HepG2 (cell line): ENCODE data around the gene PERP. TPM values are rescaled to one million over a fixed set of nuclear protein-coding genes. Genes with fewer than 3 reads are reported as not detected.

ENCODE experiments used
- ATAC-seq: fragments of 200-7000 bp; cut with Tn5 transposase; 3 replicates; pipeline ENCODE4 v1.9.1; 2020; ENCODE audit warnings: mild to moderate bottlenecking, moderate library complexity
- BruUV-seq: library from RNA; stranded (reverse); fragments of 400-500 nt; replicated peaks from 2 replicates; lab custom pipeline; 2021; lab: Mats Ljungman, UMichigan
- CTCF ChIA-PET: fragments of 300-600 bp; formaldehyde crosslinking; extraction: SDS; loops from one replicate; lab custom pipeline; 2021; ENCODE audit warnings: low total read pairs, inconsistent platforms, low intra/inter-chr PET ratio; lab: Yijun Ruan, JAX
- POLR2A ChIA-PET: fragments of 350-600 bp; sonication (Branson Sonifier 250); formaldehyde crosslinking; loops from one replicate; lab custom pipeline; 2020; ENCODE audit warnings: antibody characterized with exemption, inconsistent platforms; lab: Yijun Ruan, JAX
- DNase-seq: peaks from one replicate; pipeline ENCODE4 v3.0.0-alpha.2; 2015; ENCODE audit warnings: low spot score
- FAIRE-seq: peaks from 3 replicates; lab custom pipeline; 2011; peaks lifted over from hg19 to GRCh38; lab: Jason Lieb, UNC
- H2AFZ ChIP-seq: one replicate; pipeline ENCODE4 v1.6.1; 2011; ENCODE audit warnings: low read length, inconsistent platforms
- H3K27ac ChIP-seq: fragments of 300-600 bp; 3 replicates; pipeline ENCODE4 v1.8.0; 2011; ENCODE audit warnings: mixed run types, mild to moderate bottlenecking, mixed read lengths, low read length, inconsistent platforms; ENCODE audit not compliant: insufficient read depth; ENCODE audit errors: extremely low read length
- H3K27me3 ChIP-seq, 2 experiments: fragments of 200-600 bp in 1 of 2; 2 replicates in 1 of 2; 3 replicates in 1 of 2; pipeline versions ENCODE4 v1.6.0 to v1.8.0; 2011; ENCODE audit warnings: low read length in 2 of 2, mild to moderate bottlenecking in 2 of 2, moderate library complexity in 2 of 2, inconsistent platforms in 1 of 2; ENCODE audit not compliant: insufficient read depth in 2 of 2, control insufficient read depth in 1 of 2
- H3K36me3 ChIP-seq, 2 experiments: fragments of 200-600 bp in 1 of 2; replicated peaks in 1 of 2; 2 replicates in 1 of 2; 3 replicates in 1 of 2; pipeline versions ENCODE4 v1.5.1 to v1.8.0; 2011; ENCODE audit warnings: low read length in 2 of 2, inconsistent platforms in 1 of 2; ENCODE audit not compliant: insufficient read depth in 2 of 2, control insufficient read depth in 1 of 2
- H3K4me1 ChIP-seq: 2 replicates; pipeline ENCODE4 v1.5.1; 2012; ENCODE audit warnings: low read length, inconsistent platforms; ENCODE audit not compliant: insufficient read depth
- H3K4me2 ChIP-seq: 2 replicates; pipeline ENCODE4 v1.6.0; 2011; ENCODE audit warnings: low read depth, low read length, inconsistent platforms
- H3K4me3 ChIP-seq, 3 experiments: fragments of 200-600 bp in 1 of 3; sonication (generic), shearing (Covaris generic) in 1 of 3; replicated peaks in 1 of 3; 2 replicates each; pipeline ENCODE4 v1.5.1; 2011 to 2016; ENCODE audit warnings: low read length in 3 of 3, inconsistent platforms in 2 of 3, low read depth in 2 of 3, mild to moderate bottlenecking in 2 of 3, control low read depth in 1 of 3, mixed read lengths in 1 of 3; ENCODE audit not compliant: insufficient read depth in 1 of 3
- H3K79me2 ChIP-seq: one replicate; pipeline ENCODE4 v1.6.1; 2011; ENCODE audit warnings: low read length, inconsistent platforms; ENCODE audit not compliant: insufficient read depth
- H3K9ac ChIP-seq: 2 replicates; pipeline ENCODE4 v1.6.0; 2011; ENCODE audit warnings: mild to moderate bottlenecking, low read depth, low read length, inconsistent platforms; ENCODE audit not compliant: insufficient read depth
- H3K9me3 ChIP-seq: 2 replicates; pipeline ENCODE4 v1.5.1; 2012; ENCODE audit warnings: mild to moderate bottlenecking, low read length
- H4K20me1 ChIP-seq: 2 replicates; pipeline ENCODE4 v1.6.0; 2011; ENCODE audit warnings: inconsistent platforms, mild to moderate bottlenecking, low read length, moderate library complexity; ENCODE audit not compliant: insufficient read depth
- ELF3 ChIP-seq: IDR thresholded peaks from 2 replicates; pipeline ENCODE4 v1.6.1; 2016; ENCODE audit warnings: missing genetic modification reagents, missing compliant biosample characterization
- ELF4 ChIP-seq: sonication (generic); formaldehyde crosslinking; IDR thresholded peaks from 2 replicates; pipeline ENCODE4 v1.5.0; 2020; ENCODE audit warnings: missing genetic modification reagents, mild to moderate bottlenecking, moderate library complexity, borderline replicate concordance
- GATA4 ChIP-seq: sonication (generic); IDR thresholded peaks from 2 replicates; pipeline ENCODE4 v1.6.1; 2016; ENCODE audit warnings: antibody characterized with exemption, low read depth, borderline replicate concordance
- HCFC1 ChIP-seq: fragments of 150-350 bp; IDR thresholded peaks from 2 replicates; pipeline ENCODE4 v1.6.1; 2014; ENCODE audit warnings: low read depth, low read length
- HDAC2 ChIP-seq: sonication (generic); formaldehyde crosslinking; IDR thresholded peaks from 2 replicates; pipeline ENCODE4 v1.4.0; 2020; ENCODE audit warnings: missing genetic modification reagents
- HNRNPL ChIP-seq: fragments of 200-400 bp; formaldehyde crosslinking; IDR thresholded peaks from 2 replicates; pipeline ENCODE4 v1.6.1; 2017; ENCODE audit warnings: mild to moderate bottlenecking, low read depth, low read length
- MAFG ChIP-seq: sonication (generic); formaldehyde crosslinking; IDR thresholded peaks from 2 replicates; pipeline ENCODE4 v1.5.1; 2020; ENCODE audit warnings: mild to moderate bottlenecking, missing genetic modification reagents
- MZF1 ChIP-seq: sonication (generic); formaldehyde crosslinking; IDR thresholded peaks from 2 replicates; pipeline ENCODE4 v1.8.1; 2023; ENCODE audit warnings: mild to moderate bottlenecking, missing genetic modification reagents, borderline replicate concordance
- NFATC3 ChIP-seq: sonication (generic); formaldehyde crosslinking; IDR thresholded peaks from 2 replicates; pipeline ENCODE4 v1.5.1; 2020; ENCODE audit warnings: mild to moderate bottlenecking, missing genetic modification reagents
- PITX1 ChIP-seq: sonication (generic); formaldehyde crosslinking; IDR thresholded peaks from 2 replicates; pipeline ENCODE4 v1.5.1; 2020; ENCODE audit warnings: mild to moderate bottlenecking, missing genetic modification reagents
- SMARCE1 ChIP-seq: fragments of 450-650 bp; IDR thresholded peaks from 2 replicates; pipeline ENCODE4 v1.6.1; 2017; ENCODE audit warnings: borderline replicate concordance
- SSRP1 ChIP-seq: IDR thresholded peaks from 2 replicates; pipeline ENCODE4 v1.6.1; 2016; ENCODE audit warnings: control low read depth
- TOPORS ChIP-seq: sonication (generic); formaldehyde crosslinking; IDR thresholded peaks from 2 replicates; pipeline ENCODE4 v1.8.0; 2023; ENCODE audit warnings: mild to moderate bottlenecking, missing genetic modification reagents
- ZNF263 ChIP-seq: sonication (generic); formaldehyde crosslinking; IDR thresholded peaks from 2 replicates; pipeline ENCODE4 v1.4.0; 2020; ENCODE audit warnings: missing genetic modification reagents
- ZNF274 ChIP-seq: sonication (generic); formaldehyde crosslinking; IDR thresholded peaks from 2 replicates; pipeline ENCODE4 v1.5.1; 2020; ENCODE audit warnings: mild to moderate bottlenecking, missing genetic modification reagents
- ZNF501 ChIP-seq: sonication (generic); formaldehyde crosslinking; IDR thresholded peaks from 2 replicates; pipeline ENCODE4 v1.5.1; 2020; ENCODE audit warnings: mild to moderate bottlenecking, moderate library complexity, missing genetic modification reagents
- ZNF557 ChIP-seq: sonication (generic); formaldehyde crosslinking; IDR thresholded peaks from 2 replicates; pipeline ENCODE4 v1.4.0; 2020; ENCODE audit warnings: missing genetic modification reagents
- ZNF83 ChIP-seq: sonication (generic); formaldehyde crosslinking; IDR thresholded peaks from 2 replicates; pipeline ENCODE4 v1.4.0; 2020; ENCODE audit warnings: missing genetic modification reagents, mild to moderate bottlenecking, borderline replicate concordance
- ZNF839 ChIP-seq: sonication (generic); formaldehyde crosslinking; IDR thresholded peaks from 2 replicates; pipeline ENCODE4 v1.4.0; 2020; ENCODE audit warnings: missing genetic modification reagents, mild to moderate bottlenecking, borderline replicate concordance
- ZSCAN30 ChIP-seq: sonication (generic); formaldehyde crosslinking; IDR thresholded peaks from 2 replicates; pipeline ENCODE4 v1.5.0; 2020; ENCODE audit warnings: mild to moderate bottlenecking, missing genetic modification reagents
- WGBS: methylation state at CpG from one replicate; pipeline ENCODE4 v1.1.6; 2017; ENCODE audit warnings: low lambda C conversion rate; 5-methylcytosine and 5-hydroxymethylcytosine counted together
- in situ Hi-C: cut with HindIII; loops from 2 replicates; pipeline ENCODE4 v1.10.0; 2017; ENCODE audit warnings: low pct_unique_long_range_greater_than_20kb; ENCODE audit not compliant: extremely low pct_ligation_motif_present
- intact Hi-C: fragments of 100-400 bp; cut with micrococcal nuclease; formaldehyde crosslinking; loops from one replicate; pipeline ENCODE4 v1.10.0; 2022; ENCODE audit not compliant: unreplicated experiment
- polyA plus RNA-seq, 8 experiments: library from polyadenylated mRNA; depleted of rRNA in 3 of 8; stranded (reverse) in 7 of 8; unstranded in 1 of 8; fragments of >200 nt; fragmentation: Illumina TruSeq in 4 of 8; extraction: Trizol in 4 of 8; gene quantifications; 2 replicates each; pipeline versions ENCODE4 v1.2.1 to v1.2.3, GENCODE V29; 2011 to 2016; ENCODE audit warnings: low read depth in 4 of 8, missing spikeins in 1 of 8, mixed read lengths in 1 of 8; ENCODE audit not compliant: insufficient read depth in 1 of 8
- total RNA-seq, 5 experiments: library from RNA; depleted of rRNA; stranded (reverse); fragments of >200 nt; fragmentation: Illumina TruSeq; extraction: Trizol; gene quantifications; 2 replicates each; pipeline ENCODE4 v1.2.3, GENCODE V29; 2016; ENCODE audit warnings: low read depth in 1 of 5
- TF ChIP-seq, protein P1 (sequence below): sonication (generic); formaldehyde crosslinking; conservative IDR thresholded peaks from 2 replicates; pipeline ENCODE4 v1.4.0; 2020; ENCODE audit warnings: missing genetic modification reagents
- TF ChIP-seq, protein P2 (sequence below): sonication (generic); formaldehyde crosslinking; IDR thresholded peaks from 2 replicates; pipeline ENCODE4 v1.4.0; 2020; ENCODE audit warnings: mild to moderate bottlenecking, missing genetic modification reagents
- TF ChIP-seq, protein P3 (sequence below): sonication (generic); formaldehyde crosslinking; IDR thresholded peaks from 2 replicates; pipeline ENCODE4 v1.9.0; 2022; ENCODE audit warnings: missing genetic modification reagents, mild to moderate bottlenecking, borderline replicate concordance

PERP gene
- total and polyA plus RNA-seq, 2 of the 13 experiments (the other 11 are each of a cell fraction or from before 2014, with no cell fraction given), result 26.0 to 53.0 TPM

DNA sequence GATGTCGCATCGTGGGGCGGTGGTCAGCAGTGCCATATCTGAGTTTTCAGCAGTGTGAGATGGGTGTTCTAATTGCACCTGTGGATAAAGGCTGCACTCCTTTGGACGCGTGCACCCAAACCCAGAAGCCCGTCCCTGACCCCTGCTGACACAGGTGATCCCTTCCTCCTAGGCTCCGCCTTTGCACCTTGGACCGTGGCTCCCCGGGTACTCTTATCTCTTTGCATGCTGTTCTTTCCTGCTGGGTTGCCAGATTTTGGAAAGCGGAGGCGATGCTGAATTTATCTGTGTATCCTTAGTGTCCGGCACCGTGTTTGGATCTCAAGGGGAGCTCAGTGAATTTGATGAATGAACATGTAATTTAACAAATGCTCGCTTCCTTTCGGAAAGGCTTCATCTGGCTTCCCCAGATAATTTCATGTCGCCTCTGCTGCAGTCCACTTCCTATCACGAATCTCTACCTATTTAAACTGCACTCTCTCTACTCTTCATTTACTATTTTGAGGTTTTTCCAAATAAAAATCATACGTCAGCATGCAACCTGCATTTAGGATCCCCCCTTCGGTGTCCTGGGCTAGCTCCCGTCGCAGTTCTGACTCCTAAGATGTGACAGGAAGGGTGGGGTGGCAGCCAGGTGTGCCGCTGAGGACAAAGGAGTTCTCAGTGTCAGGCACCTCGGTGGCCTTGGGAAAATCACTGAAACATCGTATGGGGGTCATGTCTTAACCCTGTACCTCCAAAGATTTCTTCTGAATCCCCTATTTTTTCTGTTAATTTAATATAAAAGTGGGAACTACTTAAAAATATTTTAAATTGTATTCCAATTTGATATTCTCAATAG, 753 bp upstream of the PERP start:
- DNase-seq (peak; percentile 73), FAIRE-seq (no peak), ATAC-seq (peak; percentile 68)
- in situ Hi-C loops, result loop anchor here (10.0 kb wide), 1 partner anchor 403 kb away; no protein-coding TSS in a partner anchor
- TSS peak; percentile 36 for BruUV-seq
- peak overlapping the region; percentile 86 for H3K27ac ChIP-seq
- peak overlapping the region; percentile 95 for H3K4me2 ChIP-seq
- WGBS, result under 1% methylated on average over 24 of the region's 24 CpGs
- H3K27me3 ChIP-seq, result no peaks in the 10 kb centered on the region; a peak in 1 of 5 replicates
- H3K79me2 ChIP-seq, result peaks cover 39% of the 10 kb centered on the region
- H3K9me3 ChIP-seq, result no peaks in the 10 kb centered on the region
- H2AFZ ChIP-seq, result peak overlapping the region; percentile 20
- intact Hi-C loops, result loop anchor here (1.0 to 5.0 kb wide), 4 partner anchors 22 to 403 kb away; partner anchors contain the start of gene HEBP2
- CTCF ChIA-PET, result interaction anchor here (1.3 to 4.7 kb wide), 3 partner anchors 21 to 296 kb away, joined by 4 to 182 read pairs (median 5); partner anchors contain the start of gene HEBP2
- peak overlapping the region; percentile 90 to 95 (median 92) for H3K4me3 ChIP-seq
- peaks cover 33% of the 10 kb centered on the region for H3K4me1 ChIP-seq
- H3K36me3 ChIP-seq, result no peaks in the 10 kb centered on the region; a peak in 1 of 5 replicates
- peak overlapping the region; percentile 80 for H3K9ac ChIP-seq
- POLR2A ChIA-PET, result no interaction called here
- no peaks in the 10 kb centered on the region for H4K20me1 ChIP-seq
- no peak for TF ChIP-seq HNRNPL
- no peak; the same call in 1 of the 2 replicates for TF ChIP-seq ZNF501 (CRISPR knock-in tag)
- TF ChIP-seq GATA4, result peak; percentile 62; the same call in 1 of the 2 replicates
- TF ChIP-seq ZNF839 (CRISPR knock-in tag), result no peak
- TF ChIP-seq SSRP1, result 0 out of 2 replicates have a peak, but pooled peaks have one; percentile 18
- peak; percentile 72 for TF ChIP-seq HDAC2 (CRISPR knock-in tag)
- TF ChIP-seq, protein P1, sequence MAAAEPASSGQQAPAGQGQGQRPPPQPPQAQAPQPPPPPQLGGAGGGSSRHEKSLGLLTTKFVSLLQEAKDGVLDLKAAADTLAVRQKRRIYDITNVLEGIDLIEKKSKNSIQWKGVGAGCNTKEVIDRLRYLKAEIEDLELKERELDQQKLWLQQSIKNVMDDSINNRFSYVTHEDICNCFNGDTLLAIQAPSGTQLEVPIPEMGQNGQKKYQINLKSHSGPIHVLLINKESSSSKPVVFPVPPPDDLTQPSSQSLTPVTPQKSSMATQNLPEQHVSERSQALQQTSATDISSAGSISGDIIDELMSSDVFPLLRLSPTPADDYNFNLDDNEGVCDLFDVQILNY, result no peak
- TF ChIP-seq ELF3 (CRISPR knock-in tag), result peak; percentile 45; the same call in 1 of the 2 replicates
- no peak for TF ChIP-seq ELF4 (CRISPR knock-in tag)
- TF ChIP-seq, protein P2, sequence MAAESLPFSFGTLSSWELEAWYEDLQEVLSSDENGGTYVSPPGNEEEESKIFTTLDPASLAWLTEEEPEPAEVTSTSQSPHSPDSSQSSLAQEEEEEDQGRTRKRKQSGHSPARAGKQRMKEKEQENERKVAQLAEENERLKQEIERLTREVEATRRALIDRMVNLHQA (CRISPR knock-in tag), result no peak
- no peak for TF ChIP-seq ZNF263 (CRISPR knock-in tag)
- TF ChIP-seq HCFC1, result no peak
- no peak for TF ChIP-seq TOPORS (CRISPR knock-in tag)
- no peak for TF ChIP-seq MAFG
- TF ChIP-seq SMARCE1, result no peak
- peak; percentile 53; the same call in 1 of the 2 replicates for TF ChIP-seq NFATC3 (CRISPR knock-in tag)
- no peak for TF ChIP-seq ZNF557 (CRISPR knock-in tag)
- TF ChIP-seq, protein P3, sequence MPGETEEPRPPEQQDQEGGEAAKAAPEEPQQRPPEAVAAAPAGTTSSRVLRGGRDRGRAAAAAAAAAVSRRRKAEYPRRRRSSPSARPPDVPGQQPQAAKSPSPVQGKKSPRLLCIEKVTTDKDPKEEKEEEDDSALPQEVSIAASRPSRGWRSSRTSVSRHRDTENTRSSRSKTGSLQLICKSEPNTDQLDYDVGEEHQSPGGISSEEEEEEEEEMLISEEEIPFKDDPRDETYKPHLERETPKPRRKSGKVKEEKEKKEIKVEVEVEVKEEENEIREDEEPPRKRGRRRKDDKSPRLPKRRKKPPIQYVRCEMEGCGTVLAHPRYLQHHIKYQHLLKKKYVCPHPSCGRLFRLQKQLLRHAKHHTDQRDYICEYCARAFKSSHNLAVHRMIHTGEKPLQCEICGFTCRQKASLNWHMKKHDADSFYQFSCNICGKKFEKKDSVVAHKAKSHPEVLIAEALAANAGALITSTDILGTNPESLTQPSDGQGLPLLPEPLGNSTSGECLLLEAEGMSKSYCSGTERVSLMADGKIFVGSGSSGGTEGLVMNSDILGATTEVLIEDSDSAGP (CRISPR knock-in tag), result no peak; the same call in 1 of the 2 replicates
- TF ChIP-seq PITX1, result peak; percentile 79
- TF ChIP-seq ZSCAN30 (CRISPR knock-in tag), result no peak
- no peak for TF ChIP-seq ZNF274 (CRISPR knock-in tag)
- TF ChIP-seq MZF1 (CRISPR knock-in tag), result no peak
- no peak for TF ChIP-seq ZNF83 (CRISPR knock-in tag)
